AG04450 (cell line): Measurements from ENCODE around the gene SLC22A17. TPM values are rescaled to one million over a fixed set of nuclear protein-coding genes. Genes with fewer than 3 reads are reported as not detected.

Experiments used
- CTCF ChIA-PET: fragments of 300-600, 350-600 bp; formaldehyde crosslinking; extraction: SDS; loops from one replicate; lab custom pipeline; 2022; ENCODE audit warnings: antibody characterized with exemption, inconsistent platforms; lab: Charles Lee
- POLR2A ChIA-PET: fragments of 350-600 bp; formaldehyde crosslinking; extraction: SDS; loops from one replicate; lab custom pipeline; 2021; ENCODE audit warnings: antibody characterized with exemption, inconsistent platforms; lab: Yijun Ruan, JAX
- DNase-seq: peaks from one replicate; pipeline ENCODE4 v3.0.0-alpha.2; 2011; ENCODE audit warnings: low read depth, low spot score
- H3K27ac ChIP-seq: one replicate; pipeline ENCODE4 v1.5.1; 2012; ENCODE audit warnings: low read depth, low read length, control low read depth
- H3K27me3 ChIP-seq: one replicate; pipeline ENCODE4 v1.6.0; 2012; ENCODE audit warnings: low read length; ENCODE audit not compliant: control insufficient read depth, insufficient read depth
- H3K4me3 ChIP-seq: 2 replicates; pipeline ENCODE4 v1.5.1; 2011; ENCODE audit warnings: mild to moderate bottlenecking, low read depth, low read length, control low read depth
- H3K9me3 ChIP-seq: 2 replicates; pipeline ENCODE4 v1.5.1; 2012; ENCODE audit warnings: low read length; ENCODE audit not compliant: control insufficient read depth, insufficient read depth
- CTCF ChIP-seq: IDR thresholded peaks from 2 replicates; pipeline ENCODE4 v1.5.1; 2011; ENCODE audit warnings: low read depth, low read length, control low read depth, inconsistent platforms
- polyA plus RNA-seq: library from polyadenylated mRNA; depleted of rRNA; stranded (reverse); fragments of >200 nt; gene quantifications from 2 replicates; pipeline ENCODE4 v1.2.3, GENCODE V29; 2011

The SLC22A17 gene
- polyA plus RNA-seq, 1 experiment: 17.4 TPM

GRCh38 chr14:23358042-23358441 is 5.4 kb upstream of the SLC22A17 start:
- H3K27me3 ChIP-seq: no peaks in the 10 kb centered on the region
- DNase-seq: no peak
- H3K9me3 ChIP-seq: no peaks in the 10 kb centered on the region
- POLR2A ChIA-PET: no interaction called here
- H3K4me3 ChIP-seq: no peak overlapping the region
- CTCF ChIA-PET: interaction anchor here (2.6 kb wide), 1 partner anchor 22 kb away, joined by 8 read pairs; no protein-coding TSS in a partner anchor
- TF ChIP-seq CTCF: no peak
- H3K27ac ChIP-seq: peak overlapping the region; percentile 11

GRCh38 chr14:23357261-23357660 is 4.6 kb upstream of the SLC22A17 start:
- no peak for DNase-seq
- Histone ChIP-seq H3K4me3 (no peak overlapping the region), H3K9me3 (no peaks in the 10 kb centered on the region), H3K27me3 (no peaks in the 10 kb centered on the region), H3K27ac (no peak overlapping the region)
- POLR2A ChIA-PET: no interaction called here
- no peak for TF ChIP-seq CTCF
- CTCF ChIA-PET: interaction anchor here (2.6 kb wide), 1 partner anchor 23 kb away, joined by 8 read pairs; no protein-coding TSS in a partner anchor

GRCh38 chr14:23356662-23357061 is 4.0 kb upstream of the SLC22A17 start:
- POLR2A ChIA-PET: no interaction called here
- Histone ChIP-seq H3K4me3 (no peak overlapping the region), H3K27ac (no peak overlapping the region), H3K9me3 (no peaks in the 10 kb centered on the region), H3K27me3 (no peaks in the 10 kb centered on the region)
- TF ChIP-seq CTCF: no peak
- CTCF ChIA-PET: interaction anchor here (2.6 kb wide), 1 partner anchor 24 kb away, joined by 8 read pairs; no protein-coding TSS in a partner anchor
- no peak for DNase-seq

GRCh38 chr14:23355871-23356435 is 3.3 kb upstream of the SLC22A17 start:
- DNase-seq: no peak
- no peaks in the 10 kb centered on the region for H3K9me3 ChIP-seq
- no peak for TF ChIP-seq CTCF
- ChIA-PET POLR2A (no interaction called here), CTCF (interaction anchor here (2.6 kb wide), 1 partner anchor 24 kb away, joined by 8 read pairs; no protein-coding TSS in a partner anchor)
- no peaks in the 10 kb centered on the region for H3K27me3 ChIP-seq
- no peak overlapping the region for H3K4me3 ChIP-seq
- H3K27ac ChIP-seq: no peak overlapping the region

- no peak for DNase-seq
- Histone ChIP-seq H3K27ac (no peak overlapping the region), H3K4me3 (no peak overlapping the region), H3K9me3 (no peaks in the 10 kb centered on the region), H3K27me3 (no peaks in the 10 kb centered on the region)
- no peak for TF ChIP-seq CTCF
- CTCF ChIA-PET: interaction anchor here (3.7 kb wide), 1 partner anchor 25 kb away, joined by 12 read pairs; no protein-coding TSS in a partner anchor
- POLR2A ChIA-PET: no interaction called here
Measured at GRCh38 chr14:23354990-23355389, 2.3 kb upstream of the SLC22A17 start.
